Heart left ventricle (tissue), 16 donors: Measurements from ENCODE around the gene OSBPL10. TPM values are rescaled to one million over a fixed set of nuclear protein-coding genes. Genes with fewer than 3 reads are reported as not detected.

Source experiments
- ATAC-seq, 4 donors: fragments of 200-7000 bp; cut with Tn5 transposase; one replicate each; pipeline ENCODE4 v1.9.1; 2020 to 2022; ENCODE audit warnings: moderate library complexity in 4 of 4, mild to moderate bottlenecking in 3 of 4, moderate number of reproducible peaks in 1 of 4
- DNase-seq, 5 donors: peaks; one replicate each; pipeline ENCODE4 v3.0.0-alpha.2; 2020
- H3K27ac ChIP-seq, 12 donors: fragments of 200-600 bp; sonication (generic) in 4 of 12; one replicate each; pipeline versions ENCODE4 v1.5.0 to v1.8.0; 2016 to 2022; ENCODE audit warnings: mild to moderate bottlenecking in 2 of 12
- H3K27me3 ChIP-seq, 9 donors: fragments of 200-600 bp; sonication (generic) in 2 of 9; one replicate each; pipeline versions ENCODE4 v1.5.1 to v1.8.0; 2016 to 2022; ENCODE audit warnings: mild to moderate bottlenecking in 3 of 9
- H3K36me3 ChIP-seq, 9 donors: fragments of 200-600 bp; sonication (generic) in 2 of 9; one replicate each; pipeline versions ENCODE4 v1.5.0 to v1.8.0; 2018 to 2022; ENCODE audit warnings: mild to moderate bottlenecking in 2 of 9
- H3K4me1 ChIP-seq, 12 donors: fragments of 200-600 bp; sonication (generic) in 4 of 12; one replicate each; pipeline versions ENCODE4 v1.5.0 to v1.8.0; 2016 to 2022; ENCODE audit warnings: mild to moderate bottlenecking in 3 of 12
- H3K4me3 ChIP-seq, 12 donors: fragments of 200-600 bp; sonication (generic) in 4 of 12; one replicate each; pipeline versions ENCODE4 v1.5.0 to v1.8.0; 2017 to 2022; ENCODE audit warnings: mild to moderate bottlenecking in 9 of 12, moderate library complexity in 4 of 12
- H3K9me3 ChIP-seq, 12 donors: fragments of 200-600 bp; sonication (generic) in 4 of 12; one replicate each; pipeline versions ENCODE4 v1.5.0 to v1.8.0; 2016 to 2022; ENCODE audit warnings: mild to moderate bottlenecking in 1 of 12
- POLR2A ChIP-seq, 2 donors: fragments of 450-650 bp; IDR thresholded peaks; one replicate each; pipeline ENCODE4 v1.6.1; 2017; ENCODE audit warnings: antibody characterized with exemption in 2 of 2, mild to moderate bottlenecking in 2 of 2, moderate library complexity in 2 of 2
- WGBS, 4 donors: extraction: QIAGEN DNeasy Blood & Tissue Kit in 2 of 4; methylation state at CpG; one replicate each; pipeline versions ENCODE4 v1.1.5 to v1.1.7; 2013 to 2018; 5-methylcytosine and 5-hydroxymethylcytosine counted together
- intact Hi-C, 10 donors: fragments of 100-400 bp; cut with DNase I; formaldehyde crosslinking; loops; one replicate each; pipeline versions ENCODE4 v1.11.1 to v1.14.2; 2022
- polyA plus RNA-seq, 2 donors: library from polyadenylated mRNA; stranded (reverse); fragments of 200-250 nt; gene quantifications; one replicate each; pipeline ENCODE4 v1.2.3, GENCODE V29; 2013
- total RNA-seq, 9 donors: library from RNA; depleted of rRNA in 2 of 9; stranded (reverse); fragments of >200 nt in 2 of 9; fragmentation: NEBNext Ultra II Directional in 3 of 9; extraction: Animal tissue kit (Norgen Biotek cat#: 25700) in 3 of 9; gene quantifications; one replicate each; pipeline versions ENCODE4 v1.1.0 to v1.2.4, GENCODE V29; 2016 to 2023
- TF ChIP-seq, protein P1 (sequence below), 12 donors: fragments of 200-600 bp; sonication (generic) in 4 of 12; IDR thresholded peaks; one replicate each; pipeline versions ENCODE4 v1.5.0 to v1.8.0; 2018 to 2022; ENCODE audit warnings: antibody characterized with exemption in 12 of 12, mild to moderate bottlenecking in 5 of 12
- donor health status: ischemic (EF 13 %, LVEDD 7.1; RV severe dilation, severe dysfunction).
- donor health status: healthy with polysubstance abuse.
- donor health status: DM: no; HTN: yes; CAD: no.
- donor health status: DM: no; HTN: no; CAD: no.
- donor health status: ischemic (EF 25% LVEDD 6.9; RV normal size, moderate dysfunction).
- donor health status: ischemic (EF 25% LVEDD 5.7; RV mildly dilated, moderate dysfunction).
- donor health status: healthy.
- donor health status: DM: yes; HTN: yes; CAD: no.
- donor health status: ischemic (EF 35%, LVEDD 5.7; RV mildly dilated, moderate dysfunction).
- donor health status: nonischemic (EF 11% LVEDD 7.7; RV severe dilation, severe dysfunction).
- donor health status: DM: yes; HTN: yes; CAD: no.
- donor health status: PGD.
- donor health status: ischemic (EF 29% LVEDD 5.4; RV normal size, mild dysfunction).
- donor health status: nonischemic (EF 23%, LVEDD 6.1; RV moderate dilation, normal function).

Gene OSBPL10
- total and polyA plus RNA-seq, 11 donors = 1.3 to 12.7 (median 3.9) TPM

DNA sequence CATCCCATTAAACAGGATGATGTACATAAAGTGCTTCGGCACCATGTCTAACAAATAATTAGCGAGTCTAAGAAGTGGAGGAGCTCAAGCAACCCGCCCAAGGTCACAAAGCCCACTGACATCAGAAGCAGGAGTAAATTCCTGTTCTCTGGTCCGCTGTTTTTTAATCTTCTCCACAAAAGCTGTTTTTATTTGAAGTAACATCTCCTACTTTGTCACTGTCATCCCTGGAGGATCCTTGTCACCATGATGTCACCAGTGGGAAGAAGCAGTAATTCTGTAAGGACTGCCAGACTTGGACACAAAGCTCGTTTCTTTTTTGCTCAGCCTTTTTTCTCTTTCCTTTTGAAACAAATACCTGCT lies 232.1 kb downstream of the OSBPL10 start:
- Histone ChIP-seq H3K27me3 (no peaks in the 10 kb centered on the region), H3K36me3 (peaks cover 0 to 4% (median 0%) of the 10 kb centered on the region in 9 donors), H3K27ac (no peak overlapping the region), H3K9me3 (no peaks in the 10 kb centered on the region), H3K4me3 (no peak overlapping the region), H3K4me1 (peaks cover 0 to 11% (median 0%) of the 10 kb centered on the region in 12 donors)
- ATAC-seq (no peak), DNase-seq (no peak)
- WGBS, 4 donors = 71 to 75% (median 73%) methylated on average over 5 of the region's 5 CpGs
- TF ChIP-seq, protein P1, sequence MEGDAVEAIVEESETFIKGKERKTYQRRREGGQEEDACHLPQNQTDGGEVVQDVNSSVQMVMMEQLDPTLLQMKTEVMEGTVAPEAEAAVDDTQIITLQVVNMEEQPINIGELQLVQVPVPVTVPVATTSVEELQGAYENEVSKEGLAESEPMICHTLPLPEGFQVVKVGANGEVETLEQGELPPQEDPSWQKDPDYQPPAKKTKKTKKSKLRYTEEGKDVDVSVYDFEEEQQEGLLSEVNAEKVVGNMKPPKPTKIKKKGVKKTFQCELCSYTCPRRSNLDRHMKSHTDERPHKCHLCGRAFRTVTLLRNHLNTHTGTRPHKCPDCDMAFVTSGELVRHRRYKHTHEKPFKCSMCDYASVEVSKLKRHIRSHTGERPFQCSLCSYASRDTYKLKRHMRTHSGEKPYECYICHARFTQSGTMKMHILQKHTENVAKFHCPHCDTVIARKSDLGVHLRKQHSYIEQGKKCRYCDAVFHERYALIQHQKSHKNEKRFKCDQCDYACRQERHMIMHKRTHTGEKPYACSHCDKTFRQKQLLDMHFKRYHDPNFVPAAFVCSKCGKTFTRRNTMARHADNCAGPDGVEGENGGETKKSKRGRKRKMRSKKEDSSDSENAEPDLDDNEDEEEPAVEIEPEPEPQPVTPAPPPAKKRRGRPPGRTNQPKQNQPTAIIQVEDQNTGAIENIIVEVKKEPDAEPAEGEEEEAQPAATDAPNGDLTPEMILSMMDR (IDR thresholded peaks at IDR 0.05) = no peak
- TF ChIP-seq POLR2A (IDR thresholded peaks at IDR 0.05) = no peak
- intact Hi-C loops = no loop called here

DNA sequence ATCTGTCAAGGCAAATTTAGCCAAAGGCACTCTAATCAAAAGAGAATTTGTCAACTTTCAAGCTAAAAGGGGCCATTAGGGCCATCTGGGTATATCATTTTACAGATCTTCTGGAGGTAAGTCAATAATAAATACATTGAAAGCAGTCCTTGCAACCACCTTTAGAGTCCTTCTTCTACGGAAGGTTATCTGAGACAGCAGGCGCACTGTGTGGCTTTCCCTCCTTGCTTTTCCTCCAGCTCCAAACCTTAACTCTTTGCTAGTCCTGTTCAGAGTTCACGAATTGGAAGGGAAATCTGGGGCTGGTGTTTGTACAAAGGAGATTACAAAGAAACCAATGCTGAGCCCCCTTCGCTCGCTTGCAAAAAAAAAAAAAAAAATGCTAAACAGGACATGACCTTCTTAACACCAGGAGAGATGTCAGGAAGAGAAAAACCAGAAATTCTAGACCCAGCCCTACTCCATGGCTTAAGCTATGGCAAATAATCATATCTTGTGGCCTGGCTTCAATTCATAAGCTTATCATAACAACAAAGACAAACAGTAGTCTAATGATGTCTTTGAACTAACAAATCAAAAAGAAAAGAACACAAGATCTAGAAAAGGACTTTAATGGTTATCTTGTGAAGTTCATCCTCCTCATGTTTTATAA lies 232.7 kb downstream of the OSBPL10 start:
- H3K36me3 ChIP-seq = peaks cover 0 to 4% (median 0%) of the 10 kb centered on the region in 9 donors
- H3K9me3 ChIP-seq = no peaks in the 10 kb centered on the region
- no peak overlapping the region for H3K4me3 ChIP-seq
- DNase-seq = no peak
- TF ChIP-seq POLR2A (IDR thresholded peaks at IDR 0.05) = no peak
- TF ChIP-seq, protein P1 (IDR thresholded peaks at IDR 0.05) = no peak
- 61 to 73% (median 64%) methylated on average over 5 of the region's 5 CpGs for WGBS, 4 donors
- peaks cover 0 to 14% (median 0%) of the 10 kb centered on the region in 12 donors for H3K4me1 ChIP-seq
- intact Hi-C loops = no loop called here
- ATAC-seq = no peak
- no peaks in the 10 kb centered on the region for H3K27me3 ChIP-seq
- H3K27ac ChIP-seq = no peak overlapping the region

DNA sequence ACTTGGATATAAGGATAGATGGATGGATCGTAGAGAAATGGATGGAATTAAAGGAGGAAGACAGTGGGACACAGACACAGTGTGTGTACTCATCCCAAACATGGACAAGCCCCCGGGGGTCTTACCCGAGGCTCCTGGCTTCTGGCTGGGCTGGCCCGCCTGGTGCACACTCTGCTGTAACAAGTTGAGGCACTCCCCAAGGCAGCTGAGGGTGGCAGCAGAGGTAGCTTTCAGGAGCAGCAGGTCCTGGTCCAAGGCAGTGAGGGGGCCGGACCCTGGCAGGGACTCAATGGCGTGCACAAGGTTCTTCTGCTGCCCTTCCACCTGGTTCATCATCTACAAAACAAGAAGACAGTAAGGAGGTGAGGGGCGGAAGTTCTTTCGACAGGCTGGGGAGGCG lies 233.3 kb downstream of the OSBPL10 start:
- 92 to 95% (median 94%) methylated on average over 9 of the region's 9 CpGs for WGBS, 4 donors
- H3K36me3 ChIP-seq = peaks cover 0 to 4% (median 0%) of the 10 kb centered on the region in 9 donors
- intact Hi-C loops = no loop called here
- no peak overlapping the region for H3K4me3 ChIP-seq
- no peaks in the 10 kb centered on the region for H3K9me3 ChIP-seq
- no peaks in the 10 kb centered on the region for H3K27me3 ChIP-seq
- ATAC-seq (no peak), DNase-seq (peak in 1 of 5 donors; percentile 57)
- peaks cover 0 to 14% (median 0%) of the 10 kb centered on the region in 12 donors for H3K4me1 ChIP-seq
- TF ChIP-seq, protein P1 (IDR thresholded peaks at IDR 0.05) = no peak
- no peak for TF ChIP-seq POLR2A (IDR thresholded peaks at IDR 0.05)
- no peak overlapping the region for H3K27ac ChIP-seq

DNA sequence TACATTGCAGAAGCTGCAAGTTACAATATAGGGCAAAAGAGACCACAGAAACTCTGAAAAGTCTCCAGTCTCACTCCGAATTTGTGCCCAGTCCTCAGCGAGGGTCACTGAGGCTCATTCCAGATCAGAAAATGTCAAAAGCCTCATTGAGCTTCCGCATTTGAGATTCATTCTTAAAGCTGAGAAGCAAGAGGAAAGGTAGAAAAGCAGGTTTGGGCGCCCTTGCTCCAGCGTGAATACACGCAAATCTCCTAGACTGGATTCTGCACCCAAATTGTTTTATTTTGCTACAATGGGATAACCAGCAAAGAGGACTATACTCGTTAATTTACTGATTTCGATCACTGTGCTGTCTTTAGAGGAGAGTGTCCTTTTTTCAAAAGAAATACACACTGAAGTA lies 236.1 kb downstream of the OSBPL10 start:
- intact Hi-C loops = no loop called here

More for the DNA sequence above, 236.1 kb downstream of the OSBPL10 start:
- peaks cover 0 to 4% (median 0%) of the 10 kb centered on the region in 9 donors for H3K36me3 ChIP-seq
- H3K27ac ChIP-seq = no peak overlapping the region
- WGBS, 4 donors = 97 to 98% (median 97%) methylated on average over 8 of the region's 8 CpGs
- no peaks in the 10 kb centered on the region for H3K9me3 ChIP-seq
- no peak for DNase-seq
- no peaks in the 10 kb centered on the region for H3K27me3 ChIP-seq
- H3K4me3 ChIP-seq = no peak overlapping the region
- no peak for ATAC-seq
- no peak for TF ChIP-seq POLR2A (IDR thresholded peaks at IDR 0.05)
- TF ChIP-seq, protein P1 (IDR thresholded peaks at IDR 0.05) = no peak
- peaks cover 0 to 14% (median 0%) of the 10 kb centered on the region in 12 donors for H3K4me1 ChIP-seq
